Stimulated activated CD4-positive, alpha-beta T cell treated with anti-CD3 and anti-CD28 coated beads, Interleukin-12 subunit alpha, Interleukin-12 subunit beta, amount 100 ng/mL, for 4 hours (primary cell): ENCODE results near the gene OSBPL2.

Experiments used
- DNase-seq: peaks from one replicate; pipeline ENCODE4 v3.0.0-alpha.2; 2020

Gene OSBPL2

DNA sequence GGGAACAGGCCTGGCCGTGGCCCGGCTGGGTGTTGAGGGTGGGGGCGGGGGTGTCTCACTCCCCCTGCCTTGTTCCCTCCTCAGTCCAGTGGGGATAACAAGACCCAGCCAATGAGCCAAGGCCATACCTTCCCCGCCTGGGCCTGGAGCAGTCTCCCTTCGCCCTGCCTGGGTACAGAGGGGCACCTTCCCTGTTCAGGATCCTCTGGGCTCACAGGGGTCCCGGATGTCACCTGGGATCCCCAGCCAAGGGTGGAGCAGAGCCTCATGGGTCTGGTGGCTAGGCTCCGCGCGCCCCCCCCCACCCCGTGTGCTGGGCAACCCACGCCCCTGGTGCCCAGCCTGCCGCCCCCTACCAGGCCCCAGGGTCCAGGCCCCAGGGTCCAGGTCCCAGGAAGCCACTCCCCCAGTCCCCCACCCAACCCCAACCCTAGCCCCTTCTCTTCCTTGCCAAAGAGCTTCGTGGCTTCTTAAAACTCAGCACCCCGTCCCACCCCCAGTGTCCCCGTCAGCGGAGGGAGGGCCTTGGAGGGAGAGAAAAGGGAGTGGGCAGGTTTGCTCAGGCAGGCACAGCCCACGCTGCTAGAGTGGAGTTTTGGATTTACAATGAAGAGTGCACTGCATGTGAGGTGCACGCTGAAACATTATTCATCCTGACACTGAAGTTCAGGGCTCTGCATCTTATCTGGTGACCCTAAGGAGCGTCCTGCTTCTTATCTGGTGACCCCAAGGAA, 30.1 kb upstream of the OSBPL2 start:
- DNase-seq, result no peak

DNA sequence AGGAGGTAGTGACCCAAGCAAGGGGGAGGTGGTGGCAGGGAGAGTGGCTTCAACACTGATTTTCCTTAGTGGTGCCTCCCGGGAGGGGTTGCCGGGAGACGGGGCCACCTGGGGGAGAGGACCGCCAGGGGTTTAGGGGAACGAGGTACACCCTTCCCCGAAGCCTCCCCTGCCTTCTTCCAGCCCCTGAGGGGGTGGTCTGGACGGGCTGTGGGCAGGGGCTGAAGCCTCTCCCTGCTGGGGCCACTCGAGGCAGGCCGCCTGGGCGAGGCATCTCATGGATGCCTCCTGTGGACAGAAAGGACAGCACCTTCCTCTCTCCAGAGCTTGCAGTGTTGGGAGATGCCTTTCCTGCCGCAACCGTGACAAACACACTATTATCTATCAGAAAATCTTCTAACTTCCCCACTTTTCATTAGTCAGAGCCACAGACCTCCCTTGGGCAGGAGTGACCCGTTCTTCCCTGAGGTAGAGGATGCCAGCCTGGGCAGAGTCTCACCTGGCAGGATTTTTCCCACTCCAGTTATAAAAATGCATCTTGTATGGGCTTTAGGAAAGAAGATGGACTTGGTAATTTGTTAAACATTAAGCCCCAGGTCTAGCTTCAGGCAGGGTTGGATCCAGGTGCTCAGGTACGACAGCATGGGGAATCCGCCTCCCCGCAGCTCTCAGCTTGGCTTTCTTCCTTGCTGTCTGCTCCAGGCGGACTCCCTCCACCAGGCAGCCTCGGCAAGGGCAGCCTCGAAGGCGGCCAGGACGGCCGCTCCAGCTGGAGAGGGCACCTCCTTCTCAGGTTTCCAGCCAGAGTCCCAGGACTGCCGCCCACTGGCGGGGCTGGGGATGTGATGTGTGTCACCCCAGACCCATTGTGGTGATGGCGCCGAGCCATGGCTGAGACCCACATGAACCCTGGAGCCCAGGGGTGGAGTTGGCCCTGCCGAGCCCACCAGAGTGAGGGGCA, 29.2 kb upstream of the OSBPL2 start:
- DNase-seq, result no peak

DNA sequence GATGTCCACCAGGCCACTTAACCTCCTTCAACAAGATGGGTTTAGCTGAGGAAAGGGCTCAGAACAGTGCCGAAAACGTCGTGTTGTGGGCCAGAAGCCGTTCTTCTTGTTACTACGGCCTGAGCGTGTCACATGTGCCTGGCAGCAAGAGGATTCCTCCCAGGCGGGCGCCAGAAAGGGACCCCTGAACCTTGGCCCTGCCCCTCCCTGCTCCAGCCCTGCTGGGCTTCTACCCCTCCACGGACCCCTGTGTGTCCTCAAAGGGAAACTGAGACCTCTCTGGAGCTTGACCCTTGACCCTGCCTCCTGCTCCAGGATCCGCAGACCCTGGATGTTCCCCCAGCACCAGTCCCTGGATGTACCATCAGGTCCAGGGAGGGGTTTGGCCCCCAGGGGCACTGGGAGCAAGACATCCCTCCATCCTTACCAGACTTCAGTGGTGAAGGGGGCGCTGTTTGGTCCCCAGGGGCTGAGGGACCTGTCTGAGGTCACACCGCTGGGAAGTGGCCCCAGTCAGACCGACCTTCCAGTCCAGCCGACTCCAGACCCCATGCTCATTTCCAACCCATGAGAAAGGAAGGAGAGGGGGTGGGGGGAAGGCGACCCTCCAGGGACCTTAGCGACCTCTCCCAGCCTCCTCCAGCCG, 28.3 kb upstream of the OSBPL2 start:
- no peak for DNase-seq

DNA sequence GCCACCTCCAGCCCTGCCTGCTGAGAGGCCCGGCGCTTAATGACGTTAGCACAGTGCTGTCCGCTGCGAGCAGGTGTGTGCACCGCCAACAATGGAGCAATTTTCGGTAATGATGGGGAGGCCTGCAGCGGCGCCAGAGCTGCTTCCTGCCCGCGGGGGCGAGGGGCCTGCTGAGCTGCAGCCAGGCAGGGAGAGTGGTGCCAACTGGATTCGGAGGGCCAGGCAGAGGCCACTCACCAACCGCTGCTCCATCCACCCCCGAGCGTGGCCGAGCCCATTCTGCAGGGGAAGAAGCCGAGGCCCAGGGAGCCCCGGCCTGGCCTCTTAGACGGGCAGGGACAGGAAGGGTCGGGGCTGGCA, 27.8 kb upstream of the OSBPL2 start:
- DNase-seq, result no peak

DNA sequence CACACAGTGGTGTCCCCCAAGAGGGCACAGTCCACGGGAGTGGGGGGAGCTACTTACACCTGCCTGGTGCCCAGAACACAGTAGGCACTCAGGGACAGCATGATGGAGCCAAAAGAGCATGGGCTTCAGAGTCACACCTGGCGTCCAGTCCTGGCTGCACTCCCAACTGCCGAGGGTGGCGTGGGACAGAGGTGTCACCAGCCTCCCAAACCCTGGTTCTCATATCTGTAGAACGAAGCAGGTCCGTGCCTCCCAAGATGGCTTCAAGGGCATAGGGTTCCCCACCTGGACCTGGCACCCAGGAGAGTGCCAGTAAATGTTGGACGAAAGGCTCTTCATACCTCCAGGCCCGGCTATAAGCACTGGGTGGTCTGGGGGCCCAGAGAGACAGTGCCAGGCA, 27.1 kb upstream of the OSBPL2 start:
- no peak for DNase-seq

DNA sequence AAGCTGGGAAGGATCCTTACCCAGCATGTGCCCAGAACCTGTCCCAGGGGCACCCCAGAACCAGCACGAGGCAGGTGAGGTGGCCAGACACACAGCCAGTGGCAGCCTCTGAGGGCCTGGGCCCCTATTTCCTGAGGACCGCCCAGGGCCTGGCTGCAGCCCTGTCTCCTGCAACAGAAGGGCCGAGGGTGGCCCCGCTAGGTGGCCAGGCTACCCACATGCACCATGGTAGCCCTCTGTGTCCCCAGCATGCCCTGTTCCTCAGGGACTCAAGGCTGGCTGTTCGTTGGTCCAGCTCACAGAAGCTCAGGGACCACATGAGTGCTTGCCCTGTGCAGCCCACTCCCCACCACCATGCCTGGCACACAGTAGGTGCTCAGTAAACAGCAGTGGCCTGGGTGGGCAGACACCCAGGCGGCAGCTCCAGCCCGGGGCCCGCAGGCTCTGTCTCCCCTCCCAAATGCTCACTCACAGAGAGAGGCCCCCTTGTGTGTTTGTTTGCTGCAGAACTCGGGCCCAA, 26.5 kb upstream of the OSBPL2 start:
- no peak for DNase-seq

DNA sequence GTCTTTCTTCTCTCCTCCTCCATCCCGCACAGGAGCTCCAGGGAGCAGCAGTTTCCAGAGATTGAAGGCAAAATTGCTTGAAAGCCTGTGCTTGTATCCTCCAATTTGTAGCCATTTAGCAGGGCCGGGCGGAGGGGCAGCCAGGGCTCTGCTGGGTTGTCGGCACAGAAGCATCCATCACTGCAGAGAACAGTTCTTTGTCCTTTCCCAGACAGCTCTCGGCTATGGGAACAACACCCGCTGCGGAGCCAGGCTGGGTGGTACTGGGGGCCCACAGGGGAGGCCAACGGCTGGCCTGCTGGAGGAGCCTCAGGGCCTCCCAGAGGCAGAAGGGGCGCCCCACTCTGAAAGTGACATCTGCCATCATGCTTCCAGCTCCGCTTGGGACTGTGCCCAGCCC, 26.0 kb upstream of the OSBPL2 start:
- no peak for DNase-seq

DNA sequence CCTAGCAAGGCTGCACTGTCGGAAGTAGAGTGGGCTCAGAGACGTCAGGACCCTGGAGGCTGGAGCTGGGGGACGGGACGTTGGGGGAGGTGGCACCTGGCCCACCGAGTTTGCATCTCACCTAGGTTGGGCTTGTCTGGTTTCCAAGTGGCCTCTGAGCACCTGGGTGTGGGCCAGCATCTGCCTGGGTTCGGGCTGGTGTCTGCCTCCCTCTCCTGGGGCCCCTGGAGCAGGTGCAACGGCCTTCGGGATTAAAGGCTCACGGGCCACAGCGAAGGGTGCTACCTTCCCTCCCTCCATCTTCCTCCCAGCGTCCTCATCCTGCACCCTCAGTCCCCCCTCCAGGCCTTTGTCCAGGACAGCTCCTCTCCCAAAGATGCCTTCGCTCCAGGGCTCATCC, 24.3 kb upstream of the OSBPL2 start:
- DNase-seq, result no peak

DNA sequence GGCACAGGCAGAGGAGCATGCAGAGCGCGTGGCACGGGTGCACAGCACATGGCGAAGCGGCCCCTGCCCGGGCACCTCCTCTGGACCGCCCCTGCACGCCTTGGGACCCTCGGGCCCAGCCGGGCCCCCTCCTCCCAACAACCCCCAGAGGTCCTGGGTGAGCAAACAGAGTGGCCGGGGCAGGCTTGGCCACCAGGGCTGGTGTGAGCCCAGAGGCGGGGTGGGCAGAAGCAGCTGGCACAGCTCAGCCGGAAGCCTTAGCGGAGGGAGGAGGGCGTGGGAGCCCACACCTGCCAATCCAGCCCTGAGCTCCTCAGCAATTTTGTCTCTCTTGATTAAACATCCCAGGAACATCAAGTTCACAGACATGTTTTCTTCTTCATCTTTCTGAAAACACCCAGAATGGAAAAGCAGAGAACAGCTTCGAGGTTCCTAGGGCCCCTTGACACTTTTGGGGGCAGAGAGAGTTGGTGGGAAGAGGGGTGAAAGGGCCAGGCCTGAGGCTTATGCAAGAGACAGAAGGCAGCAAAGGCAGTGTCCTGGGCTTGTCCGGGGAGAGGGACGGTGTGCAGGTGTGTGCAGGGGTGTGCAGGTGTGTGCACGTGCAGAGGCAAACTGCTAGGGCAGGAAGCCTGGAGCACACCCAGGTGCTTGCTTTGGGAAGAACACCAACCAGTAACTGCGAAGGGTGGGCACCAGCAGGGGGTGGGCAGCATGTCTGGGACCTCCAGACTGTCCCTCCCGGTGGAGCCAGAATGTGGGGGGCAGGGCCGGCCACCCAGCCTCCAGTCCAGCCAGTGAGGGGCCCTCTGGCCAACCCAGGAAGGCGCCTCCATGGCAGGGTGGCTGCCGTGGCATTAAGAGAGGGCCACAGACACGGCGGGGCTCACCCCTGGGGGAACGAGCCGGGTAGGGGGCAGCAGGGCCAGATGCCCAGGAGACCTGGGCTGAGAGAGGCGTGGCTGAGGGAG, 23.0 kb upstream of the OSBPL2 start:
- no peak for DNase-seq

DNA sequence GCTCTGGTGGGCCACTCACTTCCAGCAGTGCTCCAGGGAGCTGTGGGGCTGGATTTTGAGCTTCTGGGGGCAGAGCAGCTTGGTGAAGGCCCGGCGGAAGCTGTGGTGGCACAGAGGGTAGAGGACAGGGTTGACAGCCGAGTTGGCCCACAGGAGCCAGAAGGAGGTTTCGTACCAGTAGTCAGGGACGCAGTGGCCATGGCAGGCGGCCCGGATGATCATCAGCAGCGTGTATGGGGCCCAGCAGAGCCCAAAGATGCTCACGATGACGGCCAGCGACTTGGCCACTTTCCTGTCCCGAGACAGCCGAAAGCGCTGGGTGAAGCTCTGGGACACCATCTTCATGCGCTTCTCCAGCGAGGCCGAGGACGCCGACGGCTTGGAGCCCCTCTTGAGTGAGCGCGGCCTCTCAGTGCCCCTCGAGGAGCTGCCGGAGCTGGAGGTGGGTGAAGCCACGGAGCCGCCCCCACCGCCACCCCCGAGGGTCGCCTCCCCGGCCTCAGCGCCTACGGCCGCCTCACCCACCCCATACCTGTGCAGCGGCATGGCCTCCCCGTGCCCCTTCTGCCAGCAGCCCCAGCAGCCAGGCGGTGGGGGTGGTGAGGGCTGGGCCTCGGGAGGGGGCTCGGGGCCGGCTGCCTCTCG, 22.2 kb upstream of the OSBPL2 start:
- DNase-seq, result no peak

DNA sequence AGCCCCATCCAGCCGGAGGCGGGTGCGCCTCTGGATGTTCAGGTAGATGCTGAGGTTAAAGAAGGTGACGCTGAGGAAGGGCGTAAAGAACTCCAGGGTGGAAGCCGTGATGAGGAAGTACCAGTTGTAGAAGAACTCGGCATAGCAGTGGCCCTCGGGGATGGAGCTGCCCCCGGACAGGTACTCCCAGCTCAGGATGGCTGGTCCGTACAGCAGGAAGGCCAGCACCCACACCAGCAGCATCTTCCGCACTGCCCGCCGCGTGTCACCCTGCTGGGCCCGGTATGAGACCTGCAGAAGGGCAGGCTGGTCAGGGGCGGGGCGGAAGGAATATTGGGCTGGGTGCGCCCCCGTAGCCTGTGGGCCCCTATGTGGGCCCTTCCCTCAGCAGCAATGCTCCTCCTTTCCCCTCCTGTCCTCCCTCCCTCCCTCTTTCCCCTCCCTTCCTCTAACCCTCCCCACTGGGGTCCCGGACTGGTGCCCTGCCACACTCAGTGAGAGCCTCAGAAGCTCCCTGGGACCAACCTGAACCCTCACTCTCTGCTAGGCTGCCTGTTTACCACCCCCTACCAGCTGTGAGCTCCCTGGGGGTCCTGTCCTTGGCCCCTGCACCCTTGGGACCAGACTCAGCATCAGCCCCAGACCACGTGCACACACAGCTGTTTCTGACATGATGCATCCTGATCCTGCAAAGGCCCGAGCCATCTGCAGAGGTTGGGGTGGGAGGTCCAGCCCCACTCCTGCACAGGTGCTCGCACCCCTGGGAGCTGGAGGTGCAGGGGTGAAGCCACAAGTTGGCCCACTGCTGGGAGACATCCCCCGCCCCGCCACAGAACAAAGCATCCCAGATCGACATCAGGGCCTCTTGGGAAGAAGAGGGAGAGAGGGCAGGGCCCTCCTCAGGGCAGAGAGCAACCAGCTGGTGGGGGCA, 21.4 kb upstream of the OSBPL2 start:
- DNase-seq, result no peak

DNA sequence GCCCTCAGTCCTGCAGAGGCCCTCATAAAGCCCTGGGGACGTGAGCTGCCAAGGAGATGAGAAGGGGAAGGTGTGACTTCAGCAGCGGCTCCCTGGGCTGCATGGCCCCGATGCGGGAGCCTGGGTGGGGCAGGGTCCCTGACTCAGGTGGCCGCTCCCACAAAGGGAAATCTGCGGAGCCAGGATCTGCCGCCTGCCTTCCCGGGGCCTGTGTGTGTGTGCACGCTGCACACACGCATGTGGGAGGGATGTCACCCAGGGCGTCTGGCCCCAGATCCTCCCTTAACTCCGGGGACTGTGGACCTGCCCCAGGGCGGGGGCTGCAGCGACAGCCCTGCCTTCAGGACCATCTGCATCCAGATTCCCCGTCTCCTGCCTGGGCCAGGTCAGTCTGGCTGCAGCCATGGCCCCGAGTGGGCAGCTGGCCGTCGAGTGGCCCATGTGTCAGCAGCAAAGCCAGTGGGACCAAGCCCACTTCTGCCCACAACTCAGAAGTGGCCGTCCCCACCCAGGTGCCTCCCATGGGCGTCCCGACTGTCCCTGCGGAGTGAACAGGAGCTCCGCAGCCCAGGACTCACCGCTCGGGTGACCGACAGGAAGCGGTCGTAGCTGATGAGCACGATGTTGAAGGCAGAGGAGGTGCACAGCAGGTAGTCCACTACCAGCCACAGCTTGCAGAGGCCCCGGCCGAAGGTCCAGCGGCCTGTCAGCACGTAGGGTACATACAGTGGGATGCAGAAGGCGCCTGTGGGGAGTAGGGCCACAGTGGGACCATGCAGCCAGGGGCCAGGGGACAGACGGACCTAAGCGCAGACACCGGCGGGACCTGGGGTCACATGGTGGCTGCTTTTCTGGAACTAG, 20.2 kb upstream of the OSBPL2 start:
- no peak for DNase-seq

DNA sequence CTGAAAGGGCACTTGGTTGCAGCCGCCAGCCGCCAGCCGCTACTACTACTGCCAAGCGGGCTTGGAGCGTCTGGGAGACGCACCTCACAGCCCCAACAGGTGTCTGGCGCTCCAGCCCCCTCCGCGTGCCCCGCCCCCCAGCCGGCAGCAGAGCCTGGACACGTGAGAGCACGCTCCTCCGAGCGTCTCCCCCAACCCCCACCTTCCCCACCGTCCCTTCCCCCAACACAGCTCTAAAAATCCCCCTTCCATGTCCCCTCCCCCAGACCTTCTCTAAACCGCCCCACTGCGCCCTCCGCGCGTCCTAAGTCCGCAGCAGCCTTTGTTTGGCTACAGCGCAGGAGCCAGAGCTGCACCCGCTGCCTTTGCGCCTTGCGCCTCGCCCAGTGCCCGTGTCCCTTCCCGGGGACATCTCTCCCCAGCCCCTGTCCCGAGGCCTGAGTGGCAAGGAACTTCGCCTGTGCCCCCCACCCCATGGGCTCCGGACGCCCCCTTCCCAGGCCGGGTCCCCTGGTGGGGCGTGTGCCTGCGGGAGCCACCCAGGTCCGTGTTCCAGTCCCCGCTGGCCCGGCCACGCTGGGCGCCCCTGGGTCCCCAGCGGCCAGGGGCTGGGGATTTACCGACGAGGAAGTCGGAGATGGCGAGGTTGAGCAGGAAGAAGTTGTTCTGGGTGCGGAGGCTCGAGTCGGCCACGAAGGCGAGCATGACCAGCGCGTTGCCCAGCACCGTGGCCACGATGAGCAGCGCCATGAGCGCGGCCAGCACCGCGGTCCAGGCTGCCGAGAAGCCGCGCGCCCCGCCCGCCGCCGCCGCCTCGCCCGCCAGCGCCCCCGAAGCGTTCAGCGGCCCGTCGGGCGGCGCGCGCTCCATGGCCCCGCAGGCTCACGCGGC, 19.0 kb upstream of the OSBPL2 start:
- no peak for DNase-seq

DNA sequence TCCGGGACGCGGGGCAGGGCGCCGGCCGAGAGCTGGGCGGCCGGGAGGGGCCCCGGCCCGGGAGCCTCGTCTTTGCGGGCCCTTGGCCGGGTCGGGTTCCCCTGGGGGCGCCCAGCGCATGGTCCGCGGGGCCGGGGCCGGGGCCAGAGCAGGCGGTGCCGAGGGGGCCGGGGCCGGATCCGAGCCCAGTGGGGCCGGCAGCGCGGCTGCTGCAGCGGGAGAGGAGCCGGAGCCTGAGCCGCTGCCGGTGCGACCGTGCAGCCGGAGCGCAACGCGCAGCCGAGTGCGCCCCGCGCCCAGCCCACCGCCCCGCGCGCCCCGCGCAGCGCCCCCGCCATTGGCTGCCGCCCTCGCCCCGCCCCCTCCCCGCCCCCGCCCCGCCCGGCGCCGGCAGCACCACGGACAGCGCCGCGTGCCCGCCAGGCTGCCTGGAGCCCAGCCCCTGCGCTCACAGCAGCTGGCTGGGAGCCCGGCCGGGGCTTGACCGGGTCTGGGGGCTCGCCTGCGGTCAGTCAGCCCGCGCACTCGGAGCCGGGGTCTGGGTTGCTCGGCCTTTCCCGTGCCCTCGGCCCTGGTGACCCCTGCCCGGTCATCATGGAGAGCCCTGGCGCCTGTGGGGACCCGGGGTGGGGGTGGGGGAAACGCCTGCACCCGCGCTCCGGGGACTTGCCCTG, 18.2 kb upstream of the OSBPL2 start, which contains the start of gene HRH3:
Gene HRH3, minus strand, starts transcription at position 287 of the 674 bp plus-strand sequence. CDS start 308 bp downstream, outside the sequence.
- DNase-seq, result peak; percentile 43

DNA sequence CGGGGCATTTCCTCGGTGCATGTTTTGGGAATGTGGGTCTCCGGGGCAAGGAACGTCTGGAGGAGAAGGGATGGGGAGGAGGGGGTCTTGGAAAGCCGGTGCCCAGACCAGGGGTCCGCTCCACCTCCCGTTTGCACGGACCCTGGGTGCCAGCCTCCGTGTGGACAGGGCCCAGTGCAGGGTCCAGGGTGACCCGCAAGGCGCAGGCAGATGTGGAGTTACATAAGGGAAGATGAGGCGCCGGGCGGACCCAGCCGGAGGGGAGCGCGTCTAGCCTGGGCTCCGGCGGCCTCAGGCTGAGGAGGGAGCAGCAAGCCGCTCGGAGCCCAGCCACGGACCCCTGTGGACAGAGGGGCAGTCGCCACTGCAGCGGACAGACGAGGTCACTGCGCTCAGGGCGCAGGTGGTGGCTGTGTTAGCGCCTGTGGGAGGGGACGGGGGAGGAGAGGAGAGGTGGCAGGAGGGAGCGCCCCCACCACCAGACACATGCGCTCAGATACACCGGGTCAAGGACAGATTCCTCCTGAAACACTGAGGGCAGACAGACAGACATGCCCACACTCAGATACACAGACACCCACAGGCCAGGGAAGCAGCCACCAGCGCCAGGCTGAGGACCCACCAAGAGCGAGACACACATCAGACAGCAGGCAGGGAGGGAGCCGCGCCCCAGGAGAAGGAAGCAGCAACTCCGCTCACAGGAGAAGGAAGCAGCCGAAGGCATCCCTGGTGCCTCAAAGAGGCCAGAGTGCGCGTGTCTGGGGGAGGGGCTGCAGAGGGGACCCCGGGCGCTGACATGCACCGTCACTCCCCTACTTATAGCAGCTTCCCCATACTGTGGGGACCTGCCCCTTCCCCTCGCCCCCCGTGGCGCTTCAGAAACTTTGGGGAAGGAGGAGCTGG, 17.4 kb upstream of the OSBPL2 start:
- no peak for DNase-seq

DNA sequence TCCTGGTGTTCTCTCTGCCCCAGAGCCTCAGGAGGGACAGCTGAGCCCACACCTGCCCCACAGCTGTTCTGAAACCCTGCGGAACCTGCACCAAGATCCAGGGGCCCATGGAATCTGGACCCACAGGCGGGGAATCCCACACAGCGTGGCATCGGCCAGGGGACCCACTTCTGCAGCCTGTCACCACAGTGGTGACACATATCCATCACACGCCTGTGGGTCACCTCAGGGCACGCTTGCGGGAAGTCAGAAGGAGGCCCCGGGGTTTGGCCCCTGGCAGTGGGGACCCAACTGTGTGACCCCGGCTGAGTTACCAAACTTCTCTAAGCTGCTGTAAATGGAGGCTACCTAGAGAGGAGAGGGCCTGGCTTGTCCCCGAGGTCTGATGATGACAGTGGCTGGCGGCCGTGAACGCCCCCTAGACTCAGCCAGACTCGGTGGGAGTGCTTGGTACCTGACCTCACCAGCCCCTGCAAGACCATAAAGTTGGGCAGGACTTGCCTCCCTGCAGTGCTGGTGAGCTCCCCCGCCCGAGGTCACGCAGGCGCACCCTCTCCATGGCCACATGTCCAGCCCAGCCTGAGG, 16.0 kb upstream of the OSBPL2 start:
- no peak for DNase-seq
